T-helper 22 cell (primary cell): ENCODE data around the gene NCOA3.
A peak's percentile ranks its signal among the peaks of the same experiment; 100 is the strongest.

ENCODE experiments used
- DNase-seq: peaks from one replicate; pipeline ENCODE4 v3.0.0-alpha.2; 2020; ENCODE audit warnings: low read depth

NCOA3 gene

DNA sequence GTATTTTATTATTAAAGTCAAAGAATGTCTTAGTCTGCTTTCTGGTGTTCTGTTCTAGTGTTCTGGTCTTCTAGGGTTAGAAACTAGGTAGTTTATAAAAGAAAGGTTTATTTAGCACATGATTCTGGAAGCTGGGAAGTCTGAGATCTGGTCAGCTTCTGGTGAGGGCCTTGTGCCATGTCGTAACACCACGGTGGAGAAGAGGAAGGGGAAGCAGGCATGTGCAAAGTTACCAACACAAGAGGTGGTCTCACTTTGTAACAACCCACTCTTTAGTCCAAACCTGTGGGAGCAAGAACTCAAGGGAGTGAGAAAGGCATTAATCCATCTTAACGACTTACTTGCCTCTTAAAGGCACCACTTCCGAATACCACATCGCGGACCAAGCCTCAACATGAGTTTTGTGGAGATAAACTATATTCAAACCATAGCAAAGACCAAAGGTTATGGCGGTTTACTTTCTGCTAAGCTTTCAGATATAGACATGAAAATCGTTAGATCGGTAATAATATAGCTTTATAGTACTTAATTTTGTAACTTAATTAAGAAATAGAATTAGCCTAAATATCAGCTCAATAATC is 99.4 kb downstream of the NCOA3 start:
- DNase-seq, result no peak

DNA sequence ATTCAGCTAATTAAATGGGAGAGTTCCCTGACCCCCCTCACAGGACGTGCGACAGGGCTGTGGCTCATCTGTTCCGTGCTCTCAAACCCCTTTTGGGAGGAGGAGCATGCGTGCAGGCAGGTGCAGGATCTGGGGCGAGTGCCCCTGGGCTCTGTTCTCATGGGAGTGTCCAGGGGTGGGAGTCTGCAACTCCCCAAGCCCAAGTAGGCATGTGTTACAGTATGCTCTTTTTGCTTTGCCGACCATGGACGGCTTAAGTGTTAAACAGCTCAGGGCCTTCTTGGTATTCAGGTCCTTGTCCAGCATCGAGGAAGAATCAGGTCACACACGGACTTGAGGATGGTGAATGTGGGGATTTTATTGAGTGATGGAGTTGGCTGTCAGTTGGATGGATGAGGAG is 101.6 kb downstream of the NCOA3 start:
- no peak for DNase-seq

DNA sequence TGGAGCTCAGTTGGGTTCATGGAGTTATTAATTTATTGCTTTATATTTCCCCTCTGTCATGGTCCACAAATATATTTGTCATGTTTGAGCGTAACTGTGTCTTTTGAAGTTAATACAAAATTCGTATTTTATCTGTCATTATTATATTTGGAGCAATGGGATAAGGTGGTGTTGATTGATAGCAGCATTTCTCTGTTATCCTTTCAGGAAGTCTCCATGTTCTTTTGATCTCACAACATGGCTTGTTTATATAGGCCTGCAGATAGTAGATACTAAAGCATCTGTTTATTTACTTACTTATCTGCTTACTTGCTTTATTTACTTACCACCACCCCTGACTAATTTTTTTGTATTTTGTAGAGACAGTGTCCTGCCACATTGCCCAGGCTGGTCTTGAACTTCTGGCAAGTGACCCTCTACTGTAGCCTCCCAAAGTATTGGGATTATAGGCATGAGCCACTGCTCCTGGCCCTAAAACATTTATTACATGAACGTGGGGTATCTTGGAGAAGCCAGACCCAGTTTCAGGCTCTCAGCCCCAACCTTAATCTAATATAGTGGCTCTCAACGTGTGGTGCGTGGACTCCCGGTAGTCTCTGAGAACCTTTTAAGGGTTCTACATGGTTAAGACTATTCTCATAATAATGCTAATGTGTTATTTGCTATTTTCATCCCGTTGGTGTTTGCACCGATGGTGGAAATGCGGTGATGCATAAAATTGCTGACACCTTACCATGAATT is 104.2 kb downstream of the NCOA3 start:
- no peak for DNase-seq

DNA sequence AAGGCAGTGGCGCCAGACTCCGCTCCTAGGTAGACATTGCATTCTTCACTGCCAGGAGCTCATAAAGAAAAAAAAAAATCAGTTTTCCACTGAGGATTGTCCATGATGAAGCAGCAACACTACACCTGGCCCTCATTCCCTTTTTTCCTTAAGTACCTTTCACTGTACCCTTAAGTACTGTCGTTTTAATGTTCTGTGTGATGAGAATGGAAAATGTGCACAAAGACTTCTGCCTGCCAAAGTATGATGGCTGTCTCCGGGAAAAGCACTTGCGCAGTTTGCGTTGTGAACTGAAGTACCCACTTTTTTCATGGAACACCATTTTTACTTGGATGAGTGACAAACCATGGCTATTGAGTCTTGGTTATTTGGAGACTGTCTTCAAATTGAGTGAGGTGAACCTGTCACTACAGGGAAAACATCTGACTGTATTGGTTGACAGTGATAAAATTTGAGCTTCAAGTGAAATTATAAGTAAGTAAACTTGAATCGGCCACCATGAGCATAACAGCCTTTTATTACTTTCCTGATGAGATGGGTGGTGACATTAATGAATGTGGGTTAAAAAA is 104.8 kb downstream of the NCOA3 start:
- no peak for DNase-seq

DNA sequence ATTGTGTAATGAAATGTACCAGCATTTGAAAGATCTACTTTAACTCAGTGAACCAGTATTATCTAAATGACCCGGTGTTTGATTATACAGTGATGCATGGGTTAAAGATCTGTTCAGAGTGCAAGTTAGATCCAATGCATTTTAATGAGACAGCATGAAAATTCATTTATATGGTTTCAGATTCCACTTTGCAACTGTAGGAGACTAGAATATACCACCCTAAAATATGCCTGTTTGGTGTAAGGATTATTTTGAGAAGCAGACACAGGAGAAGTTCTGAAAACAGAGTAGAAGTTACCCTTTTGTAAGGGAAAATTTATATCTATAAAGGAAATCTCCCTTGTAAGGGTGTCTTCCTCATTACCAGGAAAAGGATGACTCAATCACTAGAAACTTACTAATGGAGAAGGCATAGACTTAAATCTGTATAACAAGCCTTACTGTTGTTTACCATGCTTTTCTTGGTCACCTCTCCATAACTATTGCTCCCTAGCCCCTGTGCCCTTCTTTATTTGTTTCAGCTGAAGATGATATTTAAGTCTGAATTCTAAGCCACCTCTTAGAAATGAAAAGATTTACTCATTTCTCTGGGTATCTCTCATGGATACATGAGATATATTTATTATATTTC is 105.4 kb downstream of the NCOA3 start:
- DNase-seq, result no peak

DNA sequence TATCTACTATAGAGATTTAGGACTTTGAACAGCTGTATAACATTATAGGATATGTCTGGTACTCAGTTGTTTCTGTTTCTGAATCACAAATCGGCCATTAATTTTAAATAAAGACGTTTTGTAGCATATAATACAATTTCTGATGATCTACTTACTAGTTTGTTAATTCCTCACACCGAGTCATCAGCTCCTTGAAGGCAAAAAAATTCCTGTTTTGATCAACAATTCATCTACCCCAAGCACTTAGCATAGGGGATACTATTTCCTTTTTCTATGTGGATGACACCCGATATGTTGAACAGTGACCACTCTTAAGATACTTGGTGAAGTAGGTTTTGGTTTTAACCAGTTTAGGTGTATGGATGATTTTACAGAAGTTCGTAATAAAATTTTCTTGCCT is 107.3 kb downstream of the NCOA3 start:
- DNase-seq, result no peak

DNA sequence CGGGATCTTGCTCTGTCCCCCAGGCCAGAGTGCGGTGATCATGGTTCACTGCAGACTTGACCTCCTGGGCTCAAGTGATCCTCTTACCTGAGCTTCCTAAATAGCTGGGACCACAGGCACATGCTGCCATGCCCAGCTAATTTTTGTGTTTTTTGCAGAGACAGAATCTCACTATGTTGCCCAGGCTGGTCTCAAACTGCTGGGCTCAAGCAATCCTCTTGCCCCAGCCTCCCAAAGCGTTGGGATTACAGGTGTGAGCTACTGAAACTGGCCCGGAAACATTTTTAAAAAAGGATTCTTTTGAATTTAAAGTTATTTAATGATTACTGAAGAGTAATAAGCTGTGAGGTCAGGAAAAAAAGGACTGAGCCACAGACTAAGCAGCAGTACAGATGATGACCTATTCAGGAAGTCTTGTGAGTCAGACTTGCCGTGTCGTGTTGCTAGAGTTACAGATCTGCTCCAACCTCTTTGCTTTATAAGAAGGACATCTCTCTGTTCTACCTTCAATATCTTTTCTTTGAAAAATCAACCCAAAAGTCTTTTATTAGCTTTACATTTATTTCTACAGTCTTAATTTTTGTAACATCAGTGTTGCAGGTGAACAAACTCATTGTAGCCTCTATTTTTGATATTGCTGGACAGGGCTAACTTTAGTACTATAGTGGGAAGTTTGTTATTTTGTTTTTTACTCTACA is 108.7 kb downstream of the NCOA3 start:
- peak; percentile 33 for DNase-seq

DNA sequence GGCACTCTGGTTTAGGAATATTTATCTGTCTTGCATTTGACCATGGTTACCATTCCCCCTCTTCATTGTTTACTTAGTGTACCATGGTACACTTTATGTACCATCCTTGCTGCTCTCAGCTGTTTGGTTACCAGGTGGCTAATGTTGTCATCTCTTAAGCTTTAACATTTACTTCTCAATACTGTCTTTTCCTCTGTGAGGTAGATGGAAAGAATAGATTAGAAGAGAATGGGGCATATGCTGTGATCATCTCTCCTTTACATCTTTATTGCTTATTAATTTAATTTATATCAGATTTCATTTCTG is 109.2 kb downstream of the NCOA3 start:
- no peak for DNase-seq

DNA sequence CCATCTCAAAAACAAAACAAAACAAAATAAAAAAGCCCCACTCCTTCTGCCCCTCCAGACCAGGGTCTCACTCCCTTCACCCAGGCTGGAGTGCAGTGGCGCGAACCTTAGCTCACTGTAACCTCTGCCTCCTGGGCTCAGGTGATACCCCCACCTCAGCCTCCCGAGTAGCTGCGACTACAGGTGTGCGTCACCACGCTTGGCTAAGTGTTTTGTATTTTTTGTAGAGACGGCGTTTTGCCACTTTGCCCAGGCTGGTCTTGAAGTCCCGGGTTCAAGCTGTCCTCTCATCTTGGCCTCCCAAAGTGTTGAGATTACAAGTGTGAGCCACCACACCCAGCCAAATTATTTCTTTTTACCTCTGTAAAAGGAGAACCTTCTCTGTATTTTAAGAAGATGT is 110.1 kb downstream of the NCOA3 start:
- DNase-seq, result no peak

DNA sequence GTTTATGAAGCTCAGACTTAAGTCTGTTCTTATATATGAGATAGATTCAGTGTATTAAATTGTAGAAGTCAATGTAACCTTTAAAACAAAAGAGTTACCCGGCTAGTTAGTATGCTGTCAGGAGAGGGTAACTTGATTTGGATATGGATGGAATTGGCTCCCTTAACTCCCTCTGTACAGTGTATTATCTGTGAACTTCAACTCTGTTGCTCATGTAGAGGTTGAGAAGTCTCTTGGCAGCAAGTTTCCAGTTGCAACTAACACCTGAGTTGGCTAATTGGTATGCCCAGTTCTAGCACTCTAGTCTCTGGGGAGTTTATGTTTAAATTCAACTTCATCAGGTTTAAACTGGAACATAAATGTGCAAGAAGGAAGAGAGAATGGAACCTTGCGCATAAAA is 111.0 kb downstream of the NCOA3 start:
- no peak for DNase-seq

DNA sequence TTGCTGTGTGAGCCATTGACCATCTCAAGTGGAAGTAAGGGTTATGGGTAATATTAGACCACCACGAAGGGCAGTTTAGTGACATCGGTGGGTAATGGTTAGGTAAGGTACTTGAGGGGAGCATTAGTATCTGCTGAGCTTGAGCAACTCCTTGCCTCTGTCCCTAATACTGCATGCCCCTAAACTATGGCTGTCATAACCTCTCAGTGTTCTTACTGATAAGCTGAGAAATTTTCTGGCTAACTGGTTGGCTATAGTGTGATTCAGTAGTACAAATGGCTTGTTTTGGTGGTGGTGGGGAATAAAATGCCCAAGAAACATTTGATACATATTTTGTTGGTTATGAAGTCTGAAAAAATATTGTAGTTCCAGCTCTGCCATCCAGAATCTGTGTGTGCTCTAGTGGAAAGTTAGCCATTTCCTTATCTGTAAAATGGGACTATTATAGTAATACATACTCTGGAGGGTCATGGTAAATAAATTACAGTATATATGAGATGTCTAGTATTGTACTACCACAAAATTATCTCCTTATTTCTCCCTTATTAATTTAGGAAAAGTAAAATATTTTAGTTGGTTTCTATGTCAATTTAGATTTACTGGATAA is 113.1 kb downstream of the NCOA3 start:
- no peak for DNase-seq

DNA sequence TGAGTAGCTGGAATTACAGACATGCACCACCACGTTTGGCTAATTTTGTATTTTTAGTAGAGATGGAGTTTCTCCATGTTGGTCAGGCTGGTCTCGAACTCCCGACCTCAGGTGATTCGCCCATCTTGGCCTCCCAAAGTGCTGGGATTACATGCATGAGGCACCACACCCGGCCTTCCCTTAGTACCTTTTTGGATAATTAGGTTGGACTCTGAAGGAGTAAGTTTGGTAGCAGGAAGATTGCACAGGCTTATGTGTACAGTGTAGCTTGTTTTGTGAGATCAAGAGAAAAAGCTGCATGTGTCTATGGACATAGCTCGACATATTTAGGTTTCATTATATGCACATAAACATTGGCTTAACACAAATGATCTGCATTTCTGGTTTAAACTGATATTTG is 116.8 kb downstream of the NCOA3 start:
- DNase-seq, result no peak

DNA sequence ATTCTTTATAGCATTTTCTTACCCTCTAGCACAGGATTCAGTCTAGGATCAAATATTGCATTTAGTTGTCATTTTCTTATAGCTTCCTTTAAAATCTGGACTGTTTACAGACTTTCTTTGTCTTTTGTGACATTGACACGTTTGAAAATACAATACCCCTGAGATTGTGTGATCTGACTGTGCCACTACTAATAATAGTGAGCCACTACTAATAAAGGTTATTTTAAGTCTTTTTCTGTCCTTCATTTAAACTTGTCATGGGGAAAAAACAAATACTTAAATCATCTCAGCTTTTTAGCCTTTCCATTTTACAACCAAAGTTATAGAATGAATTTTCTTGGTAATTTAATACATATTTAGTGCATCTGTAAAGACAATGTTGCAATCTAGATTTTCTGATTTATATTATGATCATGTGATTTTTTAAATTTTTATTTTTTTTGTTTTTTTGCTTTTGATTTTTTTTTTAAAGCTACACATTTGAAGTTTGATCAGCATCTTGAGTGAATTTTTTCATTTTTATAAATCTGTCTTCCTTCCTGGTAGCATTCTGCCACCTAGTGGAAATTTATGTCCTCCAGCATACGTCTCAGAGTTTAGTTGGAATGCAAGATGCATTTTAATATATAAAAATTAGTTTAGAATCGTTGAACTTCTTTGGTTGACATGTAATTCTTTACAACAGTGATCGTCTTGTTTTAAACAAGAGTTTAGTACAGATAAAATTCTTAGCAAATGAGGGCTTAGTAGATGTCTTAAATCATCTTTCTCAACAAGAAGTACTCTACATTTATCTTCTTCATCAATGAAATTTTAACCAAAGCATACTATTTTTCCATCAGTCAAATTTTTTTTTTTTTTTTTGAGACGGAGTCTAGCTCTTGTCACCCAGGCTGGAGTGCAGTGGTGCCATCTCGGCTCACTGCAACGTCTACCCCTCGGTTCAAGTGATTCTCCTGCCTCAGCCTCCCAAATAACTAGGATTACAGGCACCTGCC is 119.4 kb downstream of the NCOA3 start:
- DNase-seq, result no peak

DNA sequence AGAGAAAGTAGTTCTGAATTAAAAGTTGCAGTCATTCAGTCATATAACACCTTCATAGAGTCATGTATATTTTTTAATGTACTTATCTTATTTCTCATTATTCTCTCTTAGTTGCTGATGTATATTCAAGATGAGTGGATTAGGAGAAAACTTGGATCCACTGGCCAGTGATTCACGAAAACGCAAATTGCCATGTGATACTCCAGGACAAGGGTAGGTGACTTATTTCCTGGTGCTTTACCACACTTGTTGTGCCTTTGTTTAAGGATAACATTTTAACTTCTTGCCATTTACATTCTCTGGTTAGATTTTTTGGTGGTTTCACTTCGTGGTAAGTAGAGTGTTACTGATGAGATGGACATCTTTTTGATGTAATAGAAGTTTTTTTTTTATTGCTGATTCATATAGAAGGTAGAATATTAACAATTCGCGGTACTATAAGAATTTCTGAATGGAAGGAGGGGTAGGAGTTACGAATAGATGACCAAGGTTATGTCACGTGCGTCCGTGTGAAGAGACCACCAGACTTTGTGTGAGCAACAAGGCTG is 120.5 kb downstream of the NCOA3 start:
- DNase-seq, result no peak

DNA sequence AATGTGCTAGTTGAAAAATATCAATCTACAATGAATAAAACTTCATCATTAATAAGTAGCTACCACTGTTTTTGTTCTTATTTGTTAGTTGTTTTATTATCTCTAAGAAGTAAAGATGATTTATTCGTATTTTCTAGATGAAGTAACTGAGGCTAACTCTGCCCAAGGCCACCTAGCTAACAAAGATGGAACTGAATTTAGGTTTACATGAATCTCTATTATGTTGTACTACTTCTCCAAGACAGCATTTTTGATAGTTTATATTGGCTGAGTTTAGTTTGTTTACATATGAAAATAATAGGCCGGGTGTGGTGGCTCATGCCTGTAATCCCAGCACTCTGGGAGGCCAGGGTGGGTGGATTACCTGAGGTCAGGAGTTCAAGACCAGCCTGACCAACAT is 121.5 kb downstream of the NCOA3 start:
- no peak for DNase-seq

DNA sequence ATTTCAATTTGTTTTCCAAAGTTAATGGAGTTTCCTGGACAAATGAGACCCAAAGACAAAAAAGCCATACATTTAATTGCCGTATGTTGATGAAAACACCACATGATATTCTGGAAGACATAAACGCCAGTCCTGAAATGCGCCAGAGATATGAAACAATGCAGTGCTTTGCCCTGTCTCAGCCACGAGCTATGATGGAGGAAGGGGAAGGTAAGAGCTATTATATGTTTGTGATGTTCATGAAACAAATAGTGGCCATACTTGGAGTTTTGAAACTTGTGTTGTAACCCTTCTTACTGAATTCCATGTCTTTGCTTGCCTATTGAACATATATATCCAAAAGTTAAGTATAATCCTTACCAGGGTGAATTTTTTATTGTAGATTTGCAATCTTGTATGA is 125.9 kb downstream of the NCOA3 start:
- no peak for DNase-seq

DNA sequence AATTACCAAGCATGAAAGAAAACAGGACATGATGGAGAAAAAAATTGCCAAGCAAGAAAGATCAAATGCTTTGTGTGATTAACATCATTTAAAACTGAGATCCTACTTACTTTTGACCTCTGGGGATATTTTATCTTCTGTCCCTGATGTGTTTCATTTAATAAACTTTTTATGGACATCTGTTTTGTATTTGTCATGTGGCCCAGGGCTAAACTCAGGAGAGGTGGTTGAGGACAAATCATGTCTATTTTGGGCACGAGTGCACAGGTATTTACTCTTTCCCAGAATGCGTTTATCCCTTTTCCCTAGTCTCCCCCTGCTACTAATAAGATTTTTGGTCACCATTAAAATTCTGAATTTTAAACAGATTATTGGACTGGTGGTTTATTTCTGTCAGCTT is 128.2 kb downstream of the NCOA3 start:
- no peak for DNase-seq

DNA sequence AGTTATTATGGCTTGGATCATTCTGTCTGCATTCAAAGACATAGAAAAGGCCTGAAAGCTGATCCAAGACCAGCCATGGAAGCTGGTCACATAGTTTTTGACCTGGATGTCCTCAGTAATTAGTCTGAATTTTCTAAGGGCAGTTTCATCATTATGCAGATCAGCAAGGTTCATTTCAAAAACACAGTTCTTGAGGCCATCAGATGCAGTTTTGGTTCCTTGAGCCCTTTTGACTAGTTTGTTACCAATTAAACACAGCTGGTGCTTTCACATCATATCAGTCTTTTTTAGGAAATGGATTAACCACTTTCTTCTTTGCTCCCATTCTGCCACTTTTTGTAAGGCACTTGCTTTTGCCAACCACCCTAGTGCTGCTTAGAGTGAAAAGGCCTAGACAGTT is 129.4 kb downstream of the NCOA3 start:
- no peak for DNase-seq

DNA sequence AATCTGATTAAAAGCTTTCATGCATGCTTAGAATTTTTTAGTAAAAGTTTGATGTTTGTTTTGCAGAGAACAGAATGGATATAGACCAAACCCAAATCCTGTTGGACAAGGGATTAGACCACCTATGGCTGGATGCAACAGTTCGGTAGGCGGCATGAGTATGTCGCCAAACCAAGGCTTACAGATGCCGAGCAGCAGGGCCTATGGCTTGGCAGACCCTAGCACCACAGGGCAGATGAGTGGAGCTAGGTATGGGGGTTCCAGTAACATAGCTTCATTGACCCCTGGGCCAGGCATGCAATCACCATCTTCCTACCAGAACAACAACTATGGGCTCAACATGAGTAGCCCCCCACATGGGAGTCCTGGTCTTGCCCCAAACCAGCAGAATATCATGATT is 133.6 kb downstream of the NCOA3 start:
- DNase-seq, result no peak

DNA sequence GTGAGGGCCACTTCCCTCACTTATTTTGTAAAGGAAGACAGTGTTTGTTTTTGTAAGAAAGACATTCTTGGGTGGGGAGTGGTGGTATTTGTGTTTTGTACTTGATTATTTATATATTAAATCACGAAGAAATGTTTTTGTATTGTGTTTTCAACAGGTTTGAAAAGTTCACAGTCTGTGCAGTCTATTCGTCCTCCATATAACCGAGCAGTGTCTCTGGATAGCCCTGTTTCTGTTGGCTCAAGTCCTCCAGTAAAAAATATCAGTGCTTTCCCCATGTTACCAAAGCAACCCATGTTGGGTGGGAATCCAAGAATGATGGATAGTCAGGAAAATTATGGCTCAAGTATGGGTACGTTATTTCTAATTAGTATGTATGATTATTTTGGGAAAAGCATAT is 137.2 kb downstream of the NCOA3 start:
- DNase-seq, result no peak

DNA sequence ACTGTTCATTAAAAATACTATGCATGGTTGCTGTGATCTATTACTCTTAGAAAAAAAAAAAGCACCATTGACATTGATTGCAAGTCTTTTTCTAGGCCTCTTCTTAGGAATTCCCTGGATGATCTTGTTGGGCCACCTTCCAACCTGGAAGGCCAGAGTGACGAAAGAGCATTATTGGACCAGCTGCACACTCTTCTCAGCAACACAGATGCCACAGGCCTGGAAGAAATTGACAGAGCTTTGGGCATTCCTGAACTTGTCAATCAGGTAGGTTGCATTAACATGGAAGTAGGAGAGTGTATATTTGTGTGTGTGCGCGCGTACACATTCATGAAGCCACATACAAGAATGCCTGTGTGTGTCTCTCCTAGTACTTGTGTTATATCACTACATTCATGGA is 140.4 kb downstream of the NCOA3 start:
- DNase-seq, result no peak
